Measurements from ENCODE around the gene FCMR.

The FCMR gene

DNA sequence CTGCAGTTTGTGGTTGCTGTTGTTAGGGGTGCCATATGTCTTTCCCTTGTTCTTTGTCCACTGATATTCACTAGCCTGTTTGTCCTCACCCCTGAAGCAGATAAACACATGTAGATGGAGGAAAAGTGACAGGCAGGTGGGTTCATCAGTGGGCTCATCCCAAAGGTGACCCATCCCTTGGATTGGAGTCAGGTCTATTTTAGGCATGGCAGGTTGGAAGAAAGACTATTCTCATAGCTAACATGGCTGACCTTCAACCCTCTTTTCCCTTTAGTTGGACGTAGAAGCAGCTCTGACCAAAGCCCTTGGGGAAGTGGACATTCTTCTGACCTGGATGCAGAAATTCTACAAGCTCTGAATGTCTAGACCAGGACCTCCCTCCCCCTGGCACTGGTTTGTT lies 19.0 kb downstream of the FCMR start:
- no peaks in the 10 kb centered on the region for H3K9me3 ChIP-seq (ENCODE audit: control extremely low read depth in 1 of 5, control insufficient read depth in 4 of 5, insufficient read depth in 2 of 5, low read depth in 1 of 5, low read length in 4 of 5)
- H3K4me3 ChIP-seq (ENCODE audit: control insufficient read depth in 1 of 7, extremely low read depth in 1 of 7, insufficient read depth in 4 of 7, low read depth in 2 of 7, low read length in 6 of 7), result no peak overlapping the region
- no peak for DNase-seq
- peaks cover 4 to 16% (median 11%) of the 10 kb centered on the region in 4 experiments for H3K4me1 ChIP-seq (ENCODE audit: control extremely low read depth in 1 of 4, control insufficient read depth in 4 of 4, insufficient read depth in 4 of 4, low read length in 3 of 4)
- POLR2A ChIA-PET, result no interaction called here
- H3K27me3 ChIP-seq (replicated peaks in 2 of 5; ENCODE audit: control insufficient read depth in 4 of 5, insufficient read depth in 5 of 5, low read length in 4 of 5), result no peaks in the 10 kb centered on the region
- no peak overlapping the region for H3K27ac ChIP-seq (ENCODE audit: insufficient read depth in 1 of 2, low read depth in 1 of 2, low read length in 2 of 2, poor library complexity in 1 of 2, severe bottlenecking in 2 of 2)
- H3K36me3 ChIP-seq (ENCODE audit: control insufficient read depth in 4 of 4, insufficient read depth in 4 of 4, low read length in 3 of 4), result peaks cover 0 to 6% (median 2%) of the 10 kb centered on the region in 4 experiments
- CTCF ChIA-PET, result no interaction called here
- 100% methylated on average over 1 of the region's 1 CpG for WGBS (ENCODE audit: insufficient coverage)

DNA sequence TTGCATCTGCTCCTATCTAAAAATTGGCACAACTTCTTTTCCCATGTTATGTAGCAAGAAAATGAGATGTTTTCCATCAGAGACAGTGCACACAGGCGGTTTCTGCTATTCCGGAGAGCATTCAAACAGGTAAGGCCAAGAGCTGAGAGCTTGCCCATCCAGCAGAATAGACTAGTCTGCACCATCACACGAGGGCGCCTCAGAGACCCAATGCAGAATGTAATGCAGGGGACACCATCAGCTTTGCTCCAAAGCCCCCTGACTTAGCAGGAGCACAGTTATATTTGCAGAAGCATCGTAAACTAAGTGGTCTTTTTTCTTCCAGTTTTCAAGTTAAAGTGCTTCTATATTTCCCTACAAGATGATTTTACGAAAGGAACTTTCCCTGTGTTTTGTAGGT lies 19.8 kb downstream of the FCMR start:
- ChIA-PET CTCF (interaction anchor here (3.0 kb wide), 1 partner anchor 10 kb away, joined by 20 read pairs; no protein-coding TSS in a partner anchor), POLR2A (no interaction called here)
- Histone ChIP-seq H3K9me3 (ENCODE audit: control extremely low read depth in 1 of 5, control insufficient read depth in 4 of 5, insufficient read depth in 2 of 5, low read depth in 1 of 5, low read length in 4 of 5) (no peaks in the 10 kb centered on the region), H3K4me1 (ENCODE audit: control extremely low read depth in 1 of 4, control insufficient read depth in 4 of 4, insufficient read depth in 4 of 4, low read length in 3 of 4) (peaks cover 4 to 16% (median 11%) of the 10 kb centered on the region in 4 experiments), H3K27me3 (replicated peaks in 2 of 5; ENCODE audit: control insufficient read depth in 4 of 5, insufficient read depth in 5 of 5, low read length in 4 of 5) (no peaks in the 10 kb centered on the region), H3K27ac (ENCODE audit: insufficient read depth in 1 of 2, low read depth in 1 of 2, low read length in 2 of 2, poor library complexity in 1 of 2, severe bottlenecking in 2 of 2) (no peak overlapping the region), H3K36me3 (ENCODE audit: control insufficient read depth in 4 of 4, insufficient read depth in 4 of 4, low read length in 3 of 4) (peaks cover 0 to 6% (median 2%) of the 10 kb centered on the region in 4 experiments), H3K4me3 (ENCODE audit: control insufficient read depth in 1 of 7, extremely low read depth in 1 of 7, insufficient read depth in 4 of 7, low read depth in 2 of 7, low read length in 6 of 7) (no peak overlapping the region)
- WGBS (ENCODE audit: insufficient coverage), result 100% methylated on average over 5 of the region's 6 CpGs
- no peak for DNase-seq

DNA sequence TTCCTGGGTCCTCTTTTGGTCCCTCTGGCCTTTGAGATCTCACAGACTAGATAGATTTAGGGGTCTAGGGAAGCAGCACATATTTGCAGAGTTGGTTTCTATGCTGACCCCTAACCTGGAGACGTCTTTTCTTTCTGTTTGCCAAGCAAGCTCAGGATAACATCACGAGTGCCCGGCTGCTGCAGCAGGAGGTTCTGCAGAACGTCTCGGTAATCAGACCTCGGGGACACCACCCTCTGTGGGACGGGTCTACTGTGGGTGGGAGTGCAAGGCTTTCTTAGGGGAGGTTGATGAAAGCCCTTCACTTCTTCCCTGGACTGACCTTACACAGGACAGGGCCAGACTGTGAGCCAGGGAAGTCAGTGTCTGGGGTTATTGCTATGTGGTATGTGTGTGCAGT lies 21.6 kb downstream of the FCMR start:
- no peak overlapping the region for H3K27ac ChIP-seq (ENCODE audit: insufficient read depth in 1 of 2, low read depth in 1 of 2, low read length in 2 of 2, poor library complexity in 1 of 2, severe bottlenecking in 2 of 2)
- ChIA-PET CTCF (interaction anchor here (0.6 to 3.0 kb wide), 4 partner anchors 12 to 139 kb away, joined by 3 to 20 read pairs (median 4); partner anchors contain the start of gene IL20), POLR2A (no interaction called here)
- H3K27me3 ChIP-seq (replicated peaks in 2 of 5; ENCODE audit: control insufficient read depth in 4 of 5, insufficient read depth in 5 of 5, low read length in 4 of 5), result no peaks in the 10 kb centered on the region
- H3K4me3 ChIP-seq (ENCODE audit: control insufficient read depth in 1 of 7, extremely low read depth in 1 of 7, insufficient read depth in 4 of 7, low read depth in 2 of 7, low read length in 6 of 7), result no peak overlapping the region
- DNase-seq, result no peak
- H3K9me3 ChIP-seq (ENCODE audit: control extremely low read depth in 1 of 5, control insufficient read depth in 4 of 5, insufficient read depth in 2 of 5, low read depth in 1 of 5, low read length in 4 of 5), result no peaks in the 10 kb centered on the region
- H3K36me3 ChIP-seq (ENCODE audit: control insufficient read depth in 4 of 4, insufficient read depth in 4 of 4, low read length in 3 of 4), result peaks cover 0 to 6% (median 2%) of the 10 kb centered on the region in 4 experiments
- H3K4me1 ChIP-seq (ENCODE audit: control extremely low read depth in 1 of 4, control insufficient read depth in 4 of 4, insufficient read depth in 4 of 4, low read length in 3 of 4), result peaks cover 0 to under 1% (median 0%) of the 10 kb centered on the region in 4 experiments
- 95% methylated on average over 5 of the region's 7 CpGs for WGBS (ENCODE audit: insufficient coverage)

DNA sequence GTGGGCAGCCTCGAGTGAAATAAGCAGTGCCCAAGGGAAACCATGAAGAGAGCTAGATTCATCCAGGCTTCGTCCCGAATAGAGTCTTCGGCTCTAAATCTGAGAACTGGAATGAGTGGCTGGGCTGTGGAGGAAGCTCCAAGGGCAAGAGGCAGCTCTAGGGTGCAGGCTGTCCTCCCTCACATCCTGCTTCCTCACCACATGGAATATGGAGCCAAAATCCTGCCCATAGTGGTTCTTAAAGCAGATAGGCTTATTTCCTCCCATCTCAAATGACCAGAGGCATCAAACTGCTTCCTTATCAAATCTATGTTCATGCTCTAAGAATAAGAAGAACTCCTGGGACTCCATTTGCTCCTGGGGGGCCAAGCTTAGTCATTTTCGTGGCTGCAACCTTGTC lies 22.0 kb downstream of the FCMR start:
- no peaks in the 10 kb centered on the region for H3K4me1 ChIP-seq (ENCODE audit: control extremely low read depth in 1 of 4, control insufficient read depth in 4 of 4, insufficient read depth in 4 of 4, low read length in 3 of 4)
- no peak overlapping the region for H3K27ac ChIP-seq (ENCODE audit: insufficient read depth in 1 of 2, low read depth in 1 of 2, low read length in 2 of 2, poor library complexity in 1 of 2, severe bottlenecking in 2 of 2)
- no peak for DNase-seq
- H3K4me3 ChIP-seq (ENCODE audit: control insufficient read depth in 1 of 7, extremely low read depth in 1 of 7, insufficient read depth in 4 of 7, low read depth in 2 of 7, low read length in 6 of 7), result no peak overlapping the region
- H3K9me3 ChIP-seq (ENCODE audit: control extremely low read depth in 1 of 5, control insufficient read depth in 4 of 5, insufficient read depth in 2 of 5, low read depth in 1 of 5, low read length in 4 of 5), result no peaks in the 10 kb centered on the region
- WGBS (ENCODE audit: insufficient coverage), result 95% methylated on average over 5 of the region's 5 CpGs
- POLR2A ChIA-PET, result no interaction called here
- peaks cover 0 to 6% (median 2%) of the 10 kb centered on the region in 4 experiments for H3K36me3 ChIP-seq (ENCODE audit: control insufficient read depth in 4 of 4, insufficient read depth in 4 of 4, low read length in 3 of 4)
- CTCF ChIA-PET, result interaction anchor here (0.6 to 3.0 kb wide), 5 partner anchors 12 to 158 kb away, joined by 3 to 20 read pairs (median 4); partner anchors contain the start of gene IL20
- no peaks in the 10 kb centered on the region for H3K27me3 ChIP-seq (replicated peaks in 2 of 5; ENCODE audit: control insufficient read depth in 4 of 5, insufficient read depth in 5 of 5, low read length in 4 of 5)

DNA sequence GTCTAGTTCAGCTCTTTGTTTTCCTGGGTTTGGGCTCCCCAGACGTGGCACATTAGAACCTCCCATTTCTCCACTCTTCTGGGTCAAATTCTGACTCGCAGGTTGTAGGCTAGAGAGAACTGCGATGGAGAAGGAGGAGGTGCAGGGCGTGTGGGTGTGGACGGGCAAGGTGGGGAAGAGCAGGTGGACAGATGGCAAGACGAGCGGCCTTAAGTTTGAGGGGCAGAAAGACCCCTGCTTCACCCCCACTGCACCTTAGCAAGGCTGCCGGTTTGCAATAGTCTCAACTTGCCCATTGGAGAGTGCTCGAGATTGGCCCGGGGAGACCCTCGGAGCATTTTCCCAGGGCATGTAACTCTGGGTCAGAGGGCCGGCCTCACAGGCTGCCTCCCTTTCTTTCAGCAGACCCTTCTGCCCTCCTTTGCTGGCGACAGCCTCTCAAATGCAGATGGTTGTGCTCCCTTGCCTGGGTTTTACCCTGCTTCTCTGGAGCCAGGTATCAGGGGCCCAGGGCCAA lies 22.8 kb downstream of the FCMR start:
- H3K9me3 ChIP-seq (ENCODE audit: control extremely low read depth in 1 of 5, control insufficient read depth in 4 of 5, insufficient read depth in 2 of 5, low read depth in 1 of 5, low read length in 4 of 5), result no peaks in the 10 kb centered on the region
- POLR2A ChIA-PET, result no interaction called here
- CTCF ChIA-PET, result interaction anchor here (0.5 to 3.0 kb wide), 3 partner anchors 13 to 158 kb away, joined by 3 to 20 read pairs (median 3); no protein-coding TSS in a partner anchor
- DNase-seq, result no peak
- peaks cover 0 to 5% (median 1%) of the 10 kb centered on the region in 4 experiments for H3K36me3 ChIP-seq (ENCODE audit: control insufficient read depth in 4 of 4, insufficient read depth in 4 of 4, low read length in 3 of 4)
- 92% methylated on average over 6 of the region's 13 CpGs for WGBS (ENCODE audit: insufficient coverage)
- H3K27me3 ChIP-seq (replicated peaks in 2 of 5; ENCODE audit: control insufficient read depth in 4 of 5, insufficient read depth in 5 of 5, low read length in 4 of 5), result no peaks in the 10 kb centered on the region
- no peaks in the 10 kb centered on the region for H3K4me1 ChIP-seq (ENCODE audit: control extremely low read depth in 1 of 4, control insufficient read depth in 4 of 4, insufficient read depth in 4 of 4, low read length in 3 of 4)
- H3K4me3 ChIP-seq (ENCODE audit: control insufficient read depth in 1 of 7, extremely low read depth in 1 of 7, insufficient read depth in 4 of 7, low read depth in 2 of 7, low read length in 6 of 7), result no peak overlapping the region
- H3K27ac ChIP-seq (ENCODE audit: insufficient read depth in 1 of 2, low read depth in 1 of 2, low read length in 2 of 2, poor library complexity in 1 of 2, severe bottlenecking in 2 of 2), result no peak overlapping the region

DNA sequence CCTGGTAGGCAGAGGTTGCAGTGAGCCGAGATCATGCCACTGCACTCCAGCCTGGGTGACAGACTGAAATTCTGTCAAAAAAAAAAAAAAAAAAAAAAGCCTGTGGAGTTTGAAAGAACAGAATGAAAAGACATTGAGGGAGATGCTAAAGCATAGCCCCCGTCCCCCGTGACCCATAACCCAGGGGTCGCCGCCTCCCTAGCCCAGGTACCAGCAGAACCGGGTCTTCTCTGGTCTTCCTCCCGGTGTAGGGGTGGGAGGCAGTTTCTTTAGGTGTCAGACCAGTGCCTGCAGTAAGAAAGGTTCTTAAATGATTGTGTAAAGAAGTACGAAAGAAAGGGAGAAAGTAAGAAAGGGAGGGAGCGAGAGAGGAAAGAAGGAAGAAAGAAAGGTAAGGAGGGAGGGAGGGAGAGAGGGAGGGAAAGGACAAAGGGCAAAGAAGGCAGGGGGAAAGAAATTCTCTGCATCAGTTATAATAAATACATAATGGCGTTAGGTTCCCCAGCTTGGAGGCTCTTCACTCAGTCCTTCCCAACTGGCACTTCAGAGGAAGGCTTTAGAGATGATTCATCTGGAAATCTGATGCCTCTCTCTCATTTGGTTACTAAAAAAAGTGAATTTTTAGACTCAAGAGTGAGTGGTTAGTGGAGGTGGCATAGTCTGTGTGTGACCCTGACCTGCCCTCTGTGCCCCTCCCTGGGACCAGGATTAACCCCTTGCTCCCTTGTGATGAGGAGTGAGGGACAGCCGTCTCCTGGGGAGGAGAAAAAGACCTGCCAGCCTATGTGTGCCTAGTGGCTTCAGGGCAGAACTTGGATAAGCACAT lies 23.4 kb downstream of the FCMR start:
- Histone ChIP-seq H3K9me3 (ENCODE audit: control extremely low read depth in 1 of 5, control insufficient read depth in 4 of 5, insufficient read depth in 2 of 5, low read depth in 1 of 5, low read length in 4 of 5) (no peaks in the 10 kb centered on the region), H3K4me3 (ENCODE audit: control insufficient read depth in 1 of 7, extremely low read depth in 1 of 7, insufficient read depth in 4 of 7, low read depth in 2 of 7, low read length in 6 of 7) (no peak overlapping the region), H3K36me3 (ENCODE audit: control insufficient read depth in 4 of 4, insufficient read depth in 4 of 4, low read length in 3 of 4) (peaks cover 0 to 2% (median 1%) of the 10 kb centered on the region in 4 experiments), H3K27me3 (replicated peaks in 2 of 5; ENCODE audit: control insufficient read depth in 4 of 5, insufficient read depth in 5 of 5, low read length in 4 of 5) (no peaks in the 10 kb centered on the region), H3K27ac (ENCODE audit: insufficient read depth in 1 of 2, low read depth in 1 of 2, low read length in 2 of 2, poor library complexity in 1 of 2, severe bottlenecking in 2 of 2) (no peak overlapping the region), H3K4me1 (ENCODE audit: control extremely low read depth in 1 of 4, control insufficient read depth in 4 of 4, insufficient read depth in 4 of 4, low read length in 3 of 4) (no peaks in the 10 kb centered on the region)
- DNase-seq, result no peak
- CTCF ChIA-PET, result interaction anchor here (0.5 to 1.3 kb wide), 3 partner anchors 16 to 157 kb away, joined by 3 read pairs; no protein-coding TSS in a partner anchor
- POLR2A ChIA-PET, result no interaction called here
- 85% methylated on average over 9 of the region's 11 CpGs for WGBS (ENCODE audit: insufficient coverage)

DNA sequence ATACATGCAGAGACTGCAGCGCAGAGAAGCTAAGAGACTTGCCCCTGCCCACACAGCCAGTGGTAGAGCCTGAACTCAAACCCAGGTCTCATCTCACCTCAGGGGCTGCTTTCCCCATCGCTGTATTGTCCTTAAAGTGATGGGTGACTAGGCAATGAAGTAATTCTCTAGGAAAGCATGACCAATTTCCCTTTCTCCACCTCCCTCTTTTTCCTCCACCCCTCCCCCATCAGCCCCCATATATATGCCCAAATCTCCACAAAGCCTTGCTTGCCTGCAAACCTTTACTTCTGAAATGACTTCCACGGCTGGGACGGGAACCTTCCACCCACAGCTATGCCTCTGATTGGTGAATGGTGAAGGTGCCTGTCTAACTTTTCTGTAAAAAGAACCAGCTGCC lies 24.6 kb downstream of the FCMR start, which contains the start of gene IL24:
Gene IL24, plus strand, starts transcription at position 269 of the 400 bp plus-strand sequence. CDS start 390 bp downstream, outside the sequence.
- no peaks in the 10 kb centered on the region for H3K36me3 ChIP-seq (ENCODE audit: control insufficient read depth in 4 of 4, insufficient read depth in 4 of 4, low read length in 3 of 4)
- ChIA-PET CTCF (interaction anchor here (0.8 to 1.3 kb wide), 4 partner anchors 8 to 15 kb away, joined by 3 to 4 read pairs (median 4); no protein-coding TSS in a partner anchor), POLR2A (no interaction called here)
- H3K4me1 ChIP-seq (ENCODE audit: control extremely low read depth in 1 of 4, control insufficient read depth in 4 of 4, insufficient read depth in 4 of 4, low read length in 3 of 4), result no peaks in the 10 kb centered on the region
- WGBS (ENCODE audit: insufficient coverage), result 88% methylated on average over 3 of the region's 4 CpGs
- no peak within 1 kb of the TSS for H3K4me3 ChIP-seq (ENCODE audit: control insufficient read depth in 1 of 7, extremely low read depth in 1 of 7, insufficient read depth in 4 of 7, low read depth in 2 of 7, low read length in 6 of 7)
- H3K9me3 ChIP-seq (ENCODE audit: control extremely low read depth in 1 of 5, control insufficient read depth in 4 of 5, insufficient read depth in 2 of 5, low read depth in 1 of 5, low read length in 4 of 5), result no peaks in the 10 kb centered on the region
- no peak within 1 kb of the TSS for H3K27ac ChIP-seq (ENCODE audit: insufficient read depth in 1 of 2, low read depth in 1 of 2, low read length in 2 of 2, poor library complexity in 1 of 2, severe bottlenecking in 2 of 2)
- DNase-seq, result no peak
- H3K27me3 ChIP-seq (replicated peaks in 2 of 5; ENCODE audit: control insufficient read depth in 4 of 5, insufficient read depth in 5 of 5, low read length in 4 of 5), result no peaks in the 10 kb centered on the region

Data from common myeloid progenitor, CD34-positive (primary cell).